A549 (cell line): Measurements from ENCODE around the gene PRDM2. TPM values are rescaled to one million over a fixed set of nuclear protein-coding genes. Genes with fewer than 3 reads are reported as not detected.

Experiments
- ATAC-seq, 2 experiments: fragments of 200-7000 bp in 1 of 2; fragments of >200 bp in 1 of 2; cut with Nextera tagmentation in 1 of 2; cut with Tn5 transposase in 1 of 2; 3 replicates each; pipeline versions ENCODE4 v1.8.0 to v1.9.1; 2018 to 2020; ENCODE audit warnings: mild to moderate bottlenecking in 1 of 2, moderate library complexity in 1 of 2
- CTCF ChIA-PET: fragments of 300-600 bp; sonication (Branson Sonifier 250); formaldehyde crosslinking; extraction: SDS; loops from one replicate; lab custom pipeline; 2021; ENCODE audit warnings: antibody characterized with exemption, inconsistent platforms; lab: Yijun Ruan, JAX
- POLR2A ChIA-PET: fragments of 350-600 bp; formaldehyde crosslinking; extraction: SDS; loops from one replicate; lab custom pipeline; 2021; ENCODE audit warnings: antibody characterized with exemption, inconsistent platforms; lab: Yijun Ruan, JAX
- DNase-seq, 2 experiments: peaks; one replicate each; pipeline versions ENCODE4 v3.0.0 to v3.0.0-alpha.2; 2011 to 2016; ENCODE audit warnings: low read depth in 1 of 2, low spot score in 1 of 2
- FAIRE-seq: peaks from 2 replicates; lab custom pipeline; 2011; peaks lifted over from hg19 to GRCh38; lab: Jason Lieb, UNC
- H3K27ac ChIP-seq, 2 experiments: fragments of >200 bp; sonication (Bioruptor Twin); formaldehyde crosslinking; 3 replicates each; pipeline ENCODE4 v1.5.1; 2016 to 2017
- H3K4me1 ChIP-seq: fragments of >200 bp; sonication (Bioruptor Twin); formaldehyde crosslinking; 3 replicates; pipeline ENCODE4 v1.6.1; 2016
- H3K4me2 ChIP-seq: fragments of >200 bp; sonication (Bioruptor Twin); formaldehyde crosslinking; 3 replicates; pipeline ENCODE4 v1.6.1; 2016
- H3K4me3 ChIP-seq: fragments of >200 bp; sonication (Bioruptor Twin); formaldehyde crosslinking; 3 replicates; pipeline ENCODE4 v1.5.1; 2016
- H3K9me3 ChIP-seq: fragments of >200 bp; sonication (Bioruptor Twin); formaldehyde crosslinking; 3 replicates; pipeline ENCODE4 v1.6.1; 2016
- BHLHE40 ChIP-seq: IDR thresholded peaks from 2 replicates; pipeline ENCODE4 v1.6.1; 2012; ENCODE audit warnings: low read depth, low read length, inconsistent platforms
- CEBPB ChIP-seq, 2 experiments: fragments of >200 bp in 1 of 2; sonication (Bioruptor Twin) in 1 of 2; formaldehyde crosslinking in 1 of 2; IDR thresholded peaks; 2 replicates each; pipeline ENCODE4 v1.6.1; 2012 to 2016
- CHD4 ChIP-seq: fragments of 200-600 bp; sonication (generic); IDR thresholded peaks from 2 replicates; pipeline ENCODE4 v1.6.1; 2016; ENCODE audit warnings: antibody characterized with exemption, mild to moderate bottlenecking, borderline replicate concordance
- EHMT2 ChIP-seq: fragments of 200-600 bp; sonication (generic); IDR thresholded peaks from 2 replicates; pipeline ENCODE4 v1.6.1; 2016; ENCODE audit warnings: antibody characterized with exemption, low read depth, mild to moderate bottlenecking, moderate library complexity
- FOSL2 ChIP-seq, 2 experiments: fragments of 450-650 bp in 1 of 2; fragments of >200 bp in 1 of 2; sonication (Bioruptor Twin) in 1 of 2; formaldehyde crosslinking; IDR thresholded peaks; 2 replicates each; pipeline versions ENCODE4 v1.5.0 to v1.6.1; 2016 to 2020; ENCODE audit warnings: mild to moderate bottlenecking in 1 of 2, moderate library complexity in 1 of 2
- HDAC2 ChIP-seq: fragments of 200-600 bp; sonication (generic); IDR thresholded peaks from 2 replicates; pipeline ENCODE4 v1.6.1; 2016
- HOXA7 ChIP-seq: fragments of 250-450 bp; sonication (Bioruptor Pico); IDR thresholded peaks from 2 replicates; pipeline ENCODE4 v1.5.0; 2020; ENCODE audit warnings: mild to moderate bottlenecking, moderate library complexity
- HOXB13 ChIP-seq: fragments of 250-450 bp; sonication (Bioruptor Pico); IDR thresholded peaks from 2 replicates; pipeline ENCODE4 v1.5.0; 2020; ENCODE audit warnings: low read depth, mild to moderate bottlenecking, moderate library complexity
- HOXB5 ChIP-seq: fragments of 250-450 bp; sonication (Bioruptor Pico); IDR thresholded peaks from 2 replicates; pipeline ENCODE4 v1.5.0; 2020; ENCODE audit warnings: mild to moderate bottlenecking, moderate library complexity
- JUN ChIP-seq, 2 experiments: fragments of >200 bp; sonication (Bioruptor Twin); formaldehyde crosslinking; IDR thresholded peaks; 2 replicates in 1 of 2; 3 replicates in 1 of 2; pipeline ENCODE4 v1.6.1; 2016 to 2017
- KDM1A ChIP-seq: fragments of 200-600 bp; sonication (generic); IDR thresholded peaks from 2 replicates; pipeline ENCODE4 v1.6.1; 2016; ENCODE audit warnings: low read depth, mild to moderate bottlenecking
- MAFK ChIP-seq: fragments of 450-650 bp; IDR thresholded peaks from 2 replicates; pipeline ENCODE4 v1.6.1; 2014; ENCODE audit not compliant: partially characterized antibody
- MAZ ChIP-seq: fragments of 150-350 bp; IDR thresholded peaks from 2 replicates; pipeline ENCODE4 v1.6.1; 2014; ENCODE audit warnings: antibody characterized with exemption, low read depth, low read length, borderline replicate concordance
- NFE2L2 ChIP-seq: fragments of 150-350 bp; conservative IDR thresholded peaks from 2 replicates; pipeline ENCODE4 v1.6.1; 2014; ENCODE audit warnings: low read length
- PHF8 ChIP-seq: fragments of 200-600 bp; sonication (generic); IDR thresholded peaks from 2 replicates; pipeline ENCODE4 v1.6.1; 2016; ENCODE audit warnings: low read depth, mild to moderate bottlenecking, antibody characterized with exemption, moderate library complexity, borderline replicate concordance
- RARB ChIP-seq: fragments of 250-450 bp; sonication (Bioruptor Pico); IDR thresholded peaks from 2 replicates; pipeline ENCODE4 v1.8.0; 2021; ENCODE audit warnings: mild to moderate bottlenecking, moderate library complexity
- RCOR1 ChIP-seq: fragments of 150-350 bp; IDR thresholded peaks from 2 replicates; pipeline ENCODE4 v1.6.1; 2014; ENCODE audit warnings: antibody characterized with exemption, low read length, low read depth
- RNF2 ChIP-seq: fragments of 200-600 bp; sonication (generic); IDR thresholded peaks from 2 replicates; pipeline ENCODE4 v1.6.1; 2016; ENCODE audit warnings: low read depth, mild to moderate bottlenecking, antibody characterized with exemption, moderate library complexity, borderline replicate concordance
- ZFP36 ChIP-seq: fragments of 450-650 bp; IDR thresholded peaks from 2 replicates; pipeline ENCODE4 v1.6.1; 2014; ENCODE audit warnings: borderline replicate concordance; ENCODE audit not compliant: partially characterized antibody
- ZNF302 ChIP-seq: fragments of 250-450 bp; sonication (Bioruptor Pico); IDR thresholded peaks from 2 replicates; pipeline ENCODE4 v1.9.0; 2021; ENCODE audit warnings: inconsistent platforms, mild to moderate bottlenecking, moderate library complexity
- WGBS: methylation state at CpG from one replicate; pipeline ENCODE4 v1.1.6; 2017; ENCODE audit errors: missing lambda C conversion rate; 5-methylcytosine and 5-hydroxymethylcytosine counted together
- polyA plus RNA-seq, 4 experiments: library from polyadenylated mRNA; depleted of rRNA in 3 of 4; stranded (reverse); fragments of >200 nt; fragmentation: RNase III in 1 of 4; extraction: RNeasy Plus Mini Kit Qiagen cat#74134 plus additional on column Dnase treatment in 1 of 4; gene quantifications; 2 replicates in 3 of 4; 3 replicates in 1 of 4; pipeline ENCODE4 v1.2.3, GENCODE V29; 2011 to 2017
- TF ChIP-seq, protein P1 (sequence below): fragments of 450-650 bp; IDR thresholded peaks from 2 replicates; pipeline ENCODE4 v1.6.1; 2014; ENCODE audit warnings: antibody characterized with exemption
- TF ChIP-seq, protein P2 (sequence below): fragments of 200-600 bp; sonication (generic); IDR thresholded peaks from 2 replicates; pipeline ENCODE4 v1.6.1; 2016; ENCODE audit warnings: antibody characterized with exemption, mild to moderate bottlenecking, moderate library complexity
- TF ChIP-seq, protein P3 (sequence below): IDR thresholded peaks from 2 replicates; pipeline ENCODE4 v1.6.1; 2012; ENCODE audit warnings: low read depth, borderline replicate concordance
- TF ChIP-seq, protein P4 (sequence below): IDR thresholded peaks from 2 replicates; pipeline ENCODE4 v1.6.1; 2012
- TF ChIP-seq, protein P5 (sequence below): fragments of 250-450 bp; sonication (Bioruptor Pico); IDR thresholded peaks from 2 replicates; pipeline ENCODE4 v1.5.0; 2021; ENCODE audit warnings: mild to moderate bottlenecking, moderate library complexity, borderline replicate concordance
- TF ChIP-seq, protein P6 (sequence below): fragments of 150-350 bp; IDR thresholded peaks from 2 replicates; pipeline ENCODE4 v1.6.1; 2014; ENCODE audit warnings: low read depth, mild to moderate bottlenecking, low read length

The PRDM2 gene
- polyA plus RNA-seq, 2 of the 4 experiments (the other 2 are of a cell fraction), result 7.9 to 8.4 TPM

DNA sequence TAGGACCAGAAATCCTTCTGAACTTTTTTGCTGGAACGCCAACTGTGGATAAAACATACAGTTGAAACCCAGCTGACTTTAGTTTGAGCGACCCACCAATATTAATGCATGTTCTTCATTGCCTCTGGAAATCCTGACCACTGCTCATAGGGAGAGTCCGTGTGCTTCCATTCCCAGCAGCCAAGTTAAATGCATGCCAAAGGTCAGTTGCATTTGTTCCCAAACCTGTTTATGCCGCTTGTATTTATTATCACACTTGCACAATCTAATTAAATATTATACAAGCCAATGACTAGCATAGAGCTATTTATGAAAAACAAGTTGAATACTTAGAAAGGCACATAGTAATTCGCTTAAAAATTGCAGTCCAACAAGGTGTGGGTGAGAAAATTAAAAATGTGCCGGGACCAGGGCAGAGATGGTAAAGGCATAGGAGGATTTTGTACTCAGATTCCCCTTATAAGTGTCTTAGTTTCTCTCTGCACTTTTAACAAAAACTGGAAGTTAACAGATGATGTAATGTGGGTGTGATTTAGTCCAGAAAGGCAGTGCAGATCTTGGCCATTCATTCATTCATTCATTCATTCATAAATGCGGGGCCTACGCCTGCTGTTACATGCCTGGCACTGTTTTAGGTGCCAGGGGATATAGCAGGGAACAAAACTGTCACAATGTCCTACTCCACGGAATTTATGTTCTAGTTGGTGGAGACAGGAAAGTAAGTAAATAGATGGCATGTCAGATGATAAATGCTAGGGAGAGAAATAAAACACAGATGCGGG lies 99.7 kb downstream of the PRDM2 start:
- POLR2A ChIA-PET, result no interaction called here

DNA sequence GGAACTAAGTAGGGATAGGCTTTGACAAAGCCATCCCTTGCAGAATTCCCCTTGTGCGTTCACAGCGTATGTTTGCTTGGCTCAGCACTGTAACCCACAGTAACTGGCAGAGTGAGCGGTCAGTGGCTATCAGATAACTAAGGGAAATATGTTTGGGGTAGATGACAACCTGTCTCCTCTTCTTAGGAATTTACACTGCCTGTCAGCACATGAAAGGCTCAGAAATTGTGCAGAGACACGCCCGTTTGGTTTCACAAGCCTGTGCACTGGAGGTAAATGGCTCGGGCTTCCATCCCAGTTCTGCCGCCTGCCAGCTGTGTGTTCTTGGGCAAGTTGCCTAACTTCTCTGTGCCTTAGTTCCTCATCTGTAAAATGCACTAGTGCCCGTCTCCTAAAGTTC lies 101.2 kb downstream of the PRDM2 start:
- Histone ChIP-seq H3K4me2 (no peak overlapping the region), H3K9me3 (no peaks in the 10 kb centered on the region), H3K27ac (no peak overlapping the region), H3K4me1 (no peaks in the 10 kb centered on the region), H3K4me3 (no peak overlapping the region)
- DNase-seq (no peak), ATAC-seq (no peak), FAIRE-seq (no peak)
- 83% methylated on average over 8 of the region's 8 CpGs for WGBS
- ChIA-PET CTCF (no interaction called here), POLR2A (no interaction called here)
- TF ChIP-seq JUN (IDR thresholded peaks at IDR 0.05), result no peak
- TF ChIP-seq CEBPB (IDR thresholded peaks at IDR 0.05), result no peak
- TF ChIP-seq, protein P1, sequence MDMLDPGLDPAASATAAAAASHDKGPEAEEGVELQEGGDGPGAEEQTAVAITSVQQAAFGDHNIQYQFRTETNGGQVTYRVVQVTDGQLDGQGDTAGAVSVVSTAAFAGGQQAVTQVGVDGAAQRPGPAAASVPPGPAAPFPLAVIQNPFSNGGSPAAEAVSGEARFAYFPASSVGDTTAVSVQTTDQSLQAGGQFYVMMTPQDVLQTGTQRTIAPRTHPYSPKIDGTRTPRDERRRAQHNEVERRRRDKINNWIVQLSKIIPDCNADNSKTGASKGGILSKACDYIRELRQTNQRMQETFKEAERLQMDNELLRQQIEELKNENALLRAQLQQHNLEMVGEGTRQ, result no peak
- TF ChIP-seq RARB (CRISPR knock-in tag), result no peak
- TF ChIP-seq, protein P2, sequence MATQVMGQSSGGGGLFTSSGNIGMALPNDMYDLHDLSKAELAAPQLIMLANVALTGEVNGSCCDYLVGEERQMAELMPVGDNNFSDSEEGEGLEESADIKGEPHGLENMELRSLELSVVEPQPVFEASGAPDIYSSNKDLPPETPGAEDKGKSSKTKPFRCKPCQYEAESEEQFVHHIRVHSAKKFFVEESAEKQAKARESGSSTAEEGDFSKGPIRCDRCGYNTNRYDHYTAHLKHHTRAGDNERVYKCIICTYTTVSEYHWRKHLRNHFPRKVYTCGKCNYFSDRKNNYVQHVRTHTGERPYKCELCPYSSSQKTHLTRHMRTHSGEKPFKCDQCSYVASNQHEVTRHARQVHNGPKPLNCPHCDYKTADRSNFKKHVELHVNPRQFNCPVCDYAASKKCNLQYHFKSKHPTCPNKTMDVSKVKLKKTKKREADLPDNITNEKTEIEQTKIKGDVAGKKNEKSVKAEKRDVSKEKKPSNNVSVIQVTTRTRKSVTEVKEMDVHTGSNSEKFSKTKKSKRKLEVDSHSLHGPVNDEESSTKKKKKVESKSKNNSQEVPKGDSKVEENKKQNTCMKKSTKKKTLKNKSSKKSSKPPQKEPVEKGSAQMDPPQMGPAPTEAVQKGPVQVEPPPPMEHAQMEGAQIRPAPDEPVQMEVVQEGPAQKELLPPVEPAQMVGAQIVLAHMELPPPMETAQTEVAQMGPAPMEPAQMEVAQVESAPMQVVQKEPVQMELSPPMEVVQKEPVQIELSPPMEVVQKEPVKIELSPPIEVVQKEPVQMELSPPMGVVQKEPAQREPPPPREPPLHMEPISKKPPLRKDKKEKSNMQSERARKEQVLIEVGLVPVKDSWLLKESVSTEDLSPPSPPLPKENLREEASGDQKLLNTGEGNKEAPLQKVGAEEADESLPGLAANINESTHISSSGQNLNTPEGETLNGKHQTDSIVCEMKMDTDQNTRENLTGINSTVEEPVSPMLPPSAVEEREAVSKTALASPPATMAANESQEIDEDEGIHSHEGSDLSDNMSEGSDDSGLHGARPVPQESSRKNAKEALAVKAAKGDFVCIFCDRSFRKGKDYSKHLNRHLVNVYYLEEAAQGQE, result no peak
- no peak for TF ChIP-seq HOXA7 (CRISPR knock-in tag)
- TF ChIP-seq HOXB13 (CRISPR knock-in tag), result no peak
- TF ChIP-seq, protein P3, sequence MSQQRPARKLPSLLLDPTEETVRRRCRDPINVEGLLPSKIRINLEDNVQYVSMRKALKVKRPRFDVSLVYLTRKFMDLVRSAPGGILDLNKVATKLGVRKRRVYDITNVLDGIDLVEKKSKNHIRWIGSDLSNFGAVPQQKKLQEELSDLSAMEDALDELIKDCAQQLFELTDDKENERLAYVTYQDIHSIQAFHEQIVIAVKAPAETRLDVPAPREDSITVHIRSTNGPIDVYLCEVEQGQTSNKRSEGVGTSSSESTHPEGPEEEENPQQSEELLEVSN, result no peak
- no peak for TF ChIP-seq HDAC2
- TF ChIP-seq MAZ, result no peak
- TF ChIP-seq KDM1A, result no peak
- TF ChIP-seq HOXB5 (CRISPR knock-in tag), result no peak
- TF ChIP-seq FOSL2 (IDR thresholded peaks at IDR 0.05), result no peak
- no peak for TF ChIP-seq FOSL2 (CRISPR knock-in tag; IDR thresholded peaks at IDR 0.05)
- TF ChIP-seq CHD4, result no peak
- no peak for TF ChIP-seq ZNF302
- TF ChIP-seq ZFP36, result no peak

More for the DNA sequence above, 99.7 kb downstream of the PRDM2 start:
- H3K4me3 ChIP-seq, result no peak overlapping the region
- 84% methylated on average over 10 of the region's 10 CpGs for WGBS
- no peaks in the 10 kb centered on the region for H3K4me1 ChIP-seq
- no peak for ATAC-seq
- FAIRE-seq, result no peak
- no peaks in the 10 kb centered on the region for H3K9me3 ChIP-seq
- no peak for DNase-seq
- H3K4me2 ChIP-seq, result no peak overlapping the region
- no peak overlapping the region for H3K27ac ChIP-seq
- TF ChIP-seq PHF8 (no peak), HOXA7 (CRISPR knock-in tag) (no peak), RARB (CRISPR knock-in tag) (no peak), JUN (IDR thresholded peaks at IDR 0.05) (no peak), RNF2 (no peak), EHMT2 (no peak), MAZ (no peak), RCOR1 (no peak), FOSL2 (IDR thresholded peaks at IDR 0.05) (no peak), FOSL2 (CRISPR knock-in tag; IDR thresholded peaks at IDR 0.05) (no peak), HOXB5 (CRISPR knock-in tag) (no peak), BHLHE40 (no peak), CHD4 (no peak), NFE2L2 (no peak), MAFK (no peak)
- TF ChIP-seq, protein P4, sequence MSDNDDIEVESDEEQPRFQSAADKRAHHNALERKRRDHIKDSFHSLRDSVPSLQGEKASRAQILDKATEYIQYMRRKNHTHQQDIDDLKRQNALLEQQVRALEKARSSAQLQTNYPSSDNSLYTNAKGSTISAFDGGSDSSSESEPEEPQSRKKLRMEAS, result no peak
- TF ChIP-seq, protein P1, result no peak
- TF ChIP-seq, protein P5, sequence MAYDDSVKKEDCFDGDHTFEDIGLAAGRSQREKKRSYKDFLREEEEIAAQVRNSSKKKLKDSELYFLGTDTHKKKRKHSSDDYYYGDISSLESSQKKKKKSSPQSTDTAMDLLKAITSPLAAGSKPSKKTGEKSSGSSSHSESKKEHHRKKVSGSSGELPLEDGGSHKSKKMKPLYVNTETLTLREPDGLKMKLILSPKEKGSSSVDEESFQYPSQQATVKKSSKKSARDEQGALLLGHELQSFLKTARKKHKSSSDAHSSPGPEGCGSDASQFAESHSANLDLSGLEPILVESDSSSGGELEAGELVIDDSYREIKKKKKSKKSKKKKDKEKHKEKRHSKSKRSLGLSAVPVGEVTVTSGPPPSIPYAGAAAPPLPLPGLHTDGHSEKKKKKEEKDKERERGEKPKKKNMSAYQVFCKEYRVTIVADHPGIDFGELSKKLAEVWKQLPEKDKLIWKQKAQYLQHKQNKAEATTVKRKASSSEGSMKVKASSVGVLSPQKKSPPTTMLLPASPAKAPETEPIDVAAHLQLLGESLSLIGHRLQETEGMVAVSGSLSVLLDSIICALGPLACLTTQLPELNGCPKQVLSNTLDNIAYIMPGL (CRISPR knock-in tag), result no peak
- TF ChIP-seq, protein P6, sequence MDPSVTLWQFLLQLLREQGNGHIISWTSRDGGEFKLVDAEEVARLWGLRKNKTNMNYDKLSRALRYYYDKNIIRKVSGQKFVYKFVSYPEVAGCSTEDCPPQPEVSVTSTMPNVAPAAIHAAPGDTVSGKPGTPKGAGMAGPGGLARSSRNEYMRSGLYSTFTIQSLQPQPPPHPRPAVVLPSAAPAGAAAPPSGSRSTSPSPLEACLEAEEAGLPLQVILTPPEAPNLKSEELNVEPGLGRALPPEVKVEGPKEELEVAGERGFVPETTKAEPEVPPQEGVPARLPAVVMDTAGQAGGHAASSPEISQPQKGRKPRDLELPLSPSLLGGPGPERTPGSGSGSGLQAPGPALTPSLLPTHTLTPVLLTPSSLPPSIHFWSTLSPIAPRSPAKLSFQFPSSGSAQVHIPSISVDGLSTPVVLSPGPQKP, result no peak
- TF ChIP-seq, all 56 proteins: peak for 0
- CTCF ChIA-PET, result interaction anchor here (1.0 to 1.5 kb wide), 2 partner anchors 44 to 74 kb away, joined by 3 to 4 read pairs; no protein-coding TSS in a partner anchor
